HCT116 (cell line): ENCODE results near the gene CCDC177. TPM values are rescaled to one million over a fixed set of nuclear protein-coding genes. Genes with fewer than 3 reads are reported as not detected.

Experiments
- ATAC-seq: fragments of 200-7000 bp; cut with Tn5 transposase; 2 replicates; pipeline ENCODE4 v1.9.1; 2020; ENCODE audit warnings: mild to moderate bottlenecking, moderate library complexity
- BruUV-seq: library from RNA; stranded (reverse); fragments of 400-500 nt; replicated peaks from 2 replicates; lab custom pipeline; 2021; lab: Mats Ljungman, UMichigan
- CTCF ChIA-PET: fragments of 300-600 bp; sonication (Branson Sonifier 250); formaldehyde crosslinking; loops from one replicate; lab custom pipeline; 2021; ENCODE audit warnings: antibody characterized with exemption; lab: Charles Lee
- POLR2A ChIA-PET: fragments of 300-600, 350-600 bp; sonication (Branson Sonifier 250); formaldehyde crosslinking; loops from one replicate; lab custom pipeline; 2021; ENCODE audit warnings: antibody characterized with exemption; lab: Charles Lee
- RAD21 ChIA-PET, 2 experiments: fragments of 300-600 bp; sonication (Branson Sonifier 250); formaldehyde crosslinking; loops; one replicate each; lab custom pipeline; 2023; ENCODE audit warnings: low total read pairs in 2 of 2; ENCODE audit not compliant: uncharacterized antibody in 2 of 2, unreplicated experiment in 2 of 2, low non-redundant PET in 1 of 2; lab: Charles Lee
- DNase-seq: peaks from one replicate; pipeline ENCODE4 v3.0.0-alpha.2; 2010; ENCODE audit warnings: low read depth, low spot score
- H2AFZ ChIP-seq: fragments of 200-600 bp; shearing (Covaris generic), sonication (generic); 2 replicates; pipeline ENCODE4 v1.6.1; 2017; ENCODE audit warnings: low read depth, mixed run types, mixed read lengths, antibody characterized with exemption, low read length; ENCODE audit not compliant: poor library complexity, severe bottlenecking
- H3K27ac ChIP-seq: 2 replicates; pipeline ENCODE4 v1.5.1; 2012; ENCODE audit warnings: low read depth, low read length
- H3K27me3 ChIP-seq: fragments of 200-600 bp; sonication (generic); 2 replicates; pipeline ENCODE4 v1.6.1; 2016; ENCODE audit warnings: mixed run types, low read length, mixed read lengths; ENCODE audit not compliant: insufficient read depth
- H3K36me3 ChIP-seq, 2 experiments: fragments of 200-500 bp in 1 of 2; fragments of 200-600 bp in 1 of 2; sonication (Bioruptor generic) in 1 of 2; sonication (generic) in 1 of 2; 2 replicates each; pipeline versions ENCODE4 v1.5.1 to v1.6.1; 2014 to 2016; ENCODE audit warnings: low read length in 2 of 2, inconsistent platforms in 1 of 2, mixed read lengths in 1 of 2, mixed run types in 1 of 2; ENCODE audit not compliant: insufficient read depth in 2 of 2, control insufficient read depth in 1 of 2
- H3K4me1 ChIP-seq, 2 experiments: fragments of 200-600 bp in 1 of 2; sonication (generic) in 1 of 2; 2 replicates each; pipeline versions ENCODE4 v1.5.1 to v1.6.1; 2012 to 2017; ENCODE audit warnings: low read length in 2 of 2, inconsistent platforms in 1 of 2, mild to moderate bottlenecking in 1 of 2, mixed read lengths in 1 of 2, mixed run types in 1 of 2, moderate library complexity in 1 of 2; ENCODE audit not compliant: insufficient read depth in 2 of 2, control insufficient read depth in 1 of 2
- H3K4me2 ChIP-seq: fragments of 200-600 bp; sonication (generic); 2 replicates; pipeline ENCODE4 v1.6.1; 2017; ENCODE audit warnings: mixed run types, low read length, mixed read lengths
- H3K4me3 ChIP-seq, 2 experiments: fragments of 200-600 bp in 1 of 2; sonication (generic) in 1 of 2; replicated peaks in 1 of 2; 2 replicates each; pipeline ENCODE4 v1.5.1; 2011 to 2016; ENCODE audit warnings: low read length in 2 of 2, control low read depth in 1 of 2, low read depth in 1 of 2, mild to moderate bottlenecking in 1 of 2, mixed read lengths in 1 of 2, mixed run types in 1 of 2
- H3K79me2 ChIP-seq: fragments of 200-600 bp; sonication (generic); 2 replicates; pipeline ENCODE4 v1.6.1; 2017; ENCODE audit warnings: mild to moderate bottlenecking, mixed run types, low read length, moderate library complexity, mixed read lengths; ENCODE audit not compliant: insufficient read depth
- H3K9ac ChIP-seq: fragments of 200-600 bp; sonication (generic); 2 replicates; pipeline ENCODE4 v1.6.1; 2016; ENCODE audit warnings: low read length, mixed read lengths
- H3K9me2 ChIP-seq: fragments of 200-600 bp; sonication (generic), shearing (Covaris generic); 2 replicates; pipeline ENCODE4 v1.6.1; 2017; ENCODE audit warnings: mixed run types, mild to moderate bottlenecking, moderate library complexity; ENCODE audit not compliant: insufficient read depth
- H3K9me3 ChIP-seq, 2 experiments: fragments of 200-500 bp in 1 of 2; fragments of 200-600 bp in 1 of 2; sonication (Bioruptor generic) in 1 of 2; sonication (generic) in 1 of 2; 2 replicates each; pipeline ENCODE4 v1.6.1; 2014 to 2017; ENCODE audit warnings: low read length in 2 of 2, mixed read lengths in 2 of 2, inconsistent platforms in 1 of 2, low read depth in 1 of 2, mild to moderate bottlenecking in 1 of 2, mixed run types in 1 of 2, moderate library complexity in 1 of 2; ENCODE audit not compliant: control insufficient read depth in 1 of 2, insufficient read depth in 1 of 2
- H4K20me1 ChIP-seq: fragments of 200-600 bp; sonication (generic), shearing (Covaris generic); 2 replicates; pipeline ENCODE4 v1.6.1; 2017; ENCODE audit warnings: mixed run types, mild to moderate bottlenecking, moderate library complexity; ENCODE audit not compliant: insufficient read depth
- CEBPB ChIP-seq: IDR thresholded peaks from 2 replicates; pipeline ENCODE4 v1.6.1; 2012; ENCODE audit warnings: low read depth
- EGR1 ChIP-seq: IDR thresholded peaks from 2 replicates; pipeline ENCODE4 v1.6.1; 2012; ENCODE audit warnings: low read depth
- EZH2phosphoT487 ChIP-seq: fragments of 200-600 bp; IDR thresholded peaks from 2 replicates; pipeline ENCODE4 v1.6.1; 2018; ENCODE audit warnings: antibody characterized with exemption, borderline replicate concordance
- FOSL1 ChIP-seq: IDR thresholded peaks from 2 replicates; pipeline ENCODE4 v1.6.1; 2012; ENCODE audit warnings: low read depth
- JUND ChIP-seq: IDR thresholded peaks from 2 replicates; pipeline ENCODE4 v1.6.1; 2012
- RAD21 ChIP-seq: IDR thresholded peaks from 2 replicates; pipeline ENCODE4 v1.6.1; 2012; ENCODE audit warnings: low read depth, mild to moderate bottlenecking
- REST ChIP-seq: IDR thresholded peaks from 2 replicates; pipeline ENCODE4 v1.6.1; 2012; ENCODE audit warnings: low read depth
- SP1 ChIP-seq: IDR thresholded peaks from 2 replicates; pipeline ENCODE4 v1.6.1; 2012; ENCODE audit warnings: low read depth
- TCF7L2 ChIP-seq: IDR thresholded peaks from 2 replicates; pipeline ENCODE4 v1.7.0; 2011; ENCODE audit warnings: borderline replicate concordance, inconsistent platforms; ENCODE audit not compliant: insufficient read depth, insufficient read length; ENCODE audit errors: extremely low read depth
- YY1 ChIP-seq: IDR thresholded peaks from 2 replicates; pipeline ENCODE4 v1.6.1; 2011; ENCODE audit warnings: low read length, low read depth, moderate library complexity, mild to moderate bottlenecking; ENCODE audit not compliant: insufficient replicate concordance; ENCODE audit errors: extremely low read depth
- ZBTB33 ChIP-seq: IDR thresholded peaks from 2 replicates; pipeline ENCODE4 v1.6.1; 2011; ENCODE audit warnings: mild to moderate bottlenecking, low read length, moderate library complexity; ENCODE audit not compliant: insufficient replicate concordance; ENCODE audit errors: extremely low read depth
- intact Hi-C: fragments of 100-400 bp; cut with micrococcal nuclease; formaldehyde crosslinking; loops from 2 replicates; pipeline ENCODE4 v1.10.0; 2022
- total RNA-seq: library from RNA; stranded (reverse); gene quantifications from one replicate; pipeline ENCODE4 v1.2.1, GENCODE V29; 2021; ENCODE audit not compliant: unreplicated experiment

Gene CCDC177
- total RNA-seq, 1 experiment from 2014 or later: not detected

GRCh38 chr14:69605738-69606137 is 31.1 kb upstream of the CCDC177 start:
- Histone ChIP-seq H3K9me3 (no peaks in the 10 kb centered on the region), H3K9ac (no peak overlapping the region), H3K4me3 (no peak overlapping the region), H3K4me1 (peaks cover 14 to 15% of the 10 kb centered on the region in 2 experiments), H3K27me3 (no peaks in the 10 kb centered on the region), H3K27ac (no peak overlapping the region), H3K9me2 (no peaks in the 10 kb centered on the region), H2AFZ (no peak overlapping the region), H3K36me3 (no peaks in the 10 kb centered on the region), H3K79me2 (no peaks in the 10 kb centered on the region), H3K4me2 (no peak overlapping the region), H4K20me1 (no peaks in the 10 kb centered on the region)
- CTCF ChIA-PET: no interaction called here
- RAD21 ChIA-PET: interaction anchor here in 1 of 2 experiments (0.5 to 0.8 kb wide), 2 partner anchors 21 to 120 kb away, joined by 3 read pairs; no protein-coding TSS in a partner anchor
- TF ChIP-seq TCF7L2: no peak
- TF ChIP-seq CEBPB: no peak
- no peak for TF ChIP-seq YY1
- no peak for TF ChIP-seq ZBTB33
- intact Hi-C loops: no loop called here
- ATAC-seq: 0 out of 2 replicates have a peak, but pooled peaks have one; percentile 9
- DNase-seq: no peak
- BruUV-seq: no TSS peak
- POLR2A ChIA-PET: interaction anchor here (1.1 to 1.2 kb wide), 2 partner anchors 121 to 162 kb away, joined by 3 read pairs; no protein-coding TSS in a partner anchor

DNA sequence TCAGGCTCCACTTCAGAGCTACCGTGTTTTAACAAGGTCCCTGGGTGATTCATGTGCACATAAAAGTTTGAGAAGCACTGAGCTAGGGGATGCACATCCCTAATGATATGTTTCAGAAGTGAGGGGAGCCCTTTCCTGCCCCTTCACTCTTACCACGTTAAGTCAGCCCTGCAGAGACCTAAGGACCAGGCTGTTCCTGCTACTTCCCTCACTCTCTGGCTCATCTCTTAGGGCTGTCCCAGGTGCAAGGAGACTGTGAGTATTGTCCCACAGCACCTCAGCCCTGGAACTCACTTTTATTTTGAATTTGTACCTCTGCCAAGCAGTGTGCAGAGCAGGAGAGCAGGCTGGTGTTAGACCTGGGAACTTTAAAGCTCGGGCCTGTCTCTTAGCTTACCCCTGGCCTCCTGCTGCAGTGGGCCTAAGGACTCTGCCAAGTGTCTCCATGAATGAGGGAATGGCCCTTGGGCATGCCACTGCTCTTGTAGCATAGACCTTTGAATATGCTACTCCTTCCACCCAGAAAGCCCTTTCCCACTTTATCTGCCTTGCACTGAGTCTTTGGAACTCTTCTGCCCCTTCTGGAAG is 25.7 kb upstream of the CCDC177 start:
- Histone ChIP-seq H3K27ac (no peak overlapping the region), H3K9me2 (no peaks in the 10 kb centered on the region), H3K9ac (no peak overlapping the region), H3K79me2 (no peaks in the 10 kb centered on the region), H3K4me1 (no peaks in the 10 kb centered on the region), H3K27me3 (no peaks in the 10 kb centered on the region), H3K4me2 (no peak overlapping the region), H3K4me3 (no peak overlapping the region), H3K36me3 (no peaks in the 10 kb centered on the region), H3K9me3 (no peaks in the 10 kb centered on the region), H4K20me1 (no peaks in the 10 kb centered on the region), H2AFZ (no peak overlapping the region)
- ChIA-PET POLR2A (no interaction called here), CTCF (interaction anchor here (1.4 kb wide), 1 partner anchor 15 kb away, joined by 3 read pairs; no protein-coding TSS in a partner anchor), RAD21 (no interaction called here)
- intact Hi-C loops: no loop called here
- no peak for ATAC-seq
- DNase-seq: no peak
- no TSS peak for BruUV-seq
- TF ChIP-seq EZH2phosphoT487 (no peak), JUND (no peak), CEBPB (no peak), REST (no peak), FOSL1 (no peak), SP1 (no peak), RAD21 (no peak), ZBTB33 (no peak), YY1 (no peak), EGR1 (no peak)
